ENCODE results near the gene DAB2IP.

The DAB2IP gene

DNA sequence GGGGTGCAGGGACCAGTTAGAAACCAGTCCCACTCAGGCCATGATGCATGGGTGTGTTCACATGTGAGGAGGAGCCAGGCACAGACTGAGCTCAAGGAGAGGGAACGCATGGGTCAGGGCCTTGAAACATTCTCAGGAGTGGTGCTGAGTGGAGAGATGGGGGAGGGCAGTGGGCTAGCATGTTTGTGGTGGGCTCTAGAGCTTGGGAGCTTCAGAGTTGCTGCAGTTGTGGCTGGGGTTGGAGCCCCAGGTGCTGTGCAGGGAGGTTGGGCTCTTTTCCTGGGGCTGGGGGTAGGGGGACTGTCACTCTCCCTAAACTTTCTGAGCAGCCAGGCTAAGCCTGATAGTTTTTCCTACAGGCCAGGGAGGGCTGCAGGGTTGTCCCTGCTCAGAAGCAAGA is 95.4 kb downstream of the DAB2IP start:
- TF ChIP-seq, protein P1, sequence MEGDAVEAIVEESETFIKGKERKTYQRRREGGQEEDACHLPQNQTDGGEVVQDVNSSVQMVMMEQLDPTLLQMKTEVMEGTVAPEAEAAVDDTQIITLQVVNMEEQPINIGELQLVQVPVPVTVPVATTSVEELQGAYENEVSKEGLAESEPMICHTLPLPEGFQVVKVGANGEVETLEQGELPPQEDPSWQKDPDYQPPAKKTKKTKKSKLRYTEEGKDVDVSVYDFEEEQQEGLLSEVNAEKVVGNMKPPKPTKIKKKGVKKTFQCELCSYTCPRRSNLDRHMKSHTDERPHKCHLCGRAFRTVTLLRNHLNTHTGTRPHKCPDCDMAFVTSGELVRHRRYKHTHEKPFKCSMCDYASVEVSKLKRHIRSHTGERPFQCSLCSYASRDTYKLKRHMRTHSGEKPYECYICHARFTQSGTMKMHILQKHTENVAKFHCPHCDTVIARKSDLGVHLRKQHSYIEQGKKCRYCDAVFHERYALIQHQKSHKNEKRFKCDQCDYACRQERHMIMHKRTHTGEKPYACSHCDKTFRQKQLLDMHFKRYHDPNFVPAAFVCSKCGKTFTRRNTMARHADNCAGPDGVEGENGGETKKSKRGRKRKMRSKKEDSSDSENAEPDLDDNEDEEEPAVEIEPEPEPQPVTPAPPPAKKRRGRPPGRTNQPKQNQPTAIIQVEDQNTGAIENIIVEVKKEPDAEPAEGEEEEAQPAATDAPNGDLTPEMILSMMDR (conservative IDR thresholded peaks at IDR 0.05; ENCODE audit: low read depth, low read length) = no peak
- DNase-seq (ENCODE audit: low read depth) = no peak
- no peak overlapping the region for H3K4me3 ChIP-seq (ENCODE audit: low read depth, low read length)

DNA sequence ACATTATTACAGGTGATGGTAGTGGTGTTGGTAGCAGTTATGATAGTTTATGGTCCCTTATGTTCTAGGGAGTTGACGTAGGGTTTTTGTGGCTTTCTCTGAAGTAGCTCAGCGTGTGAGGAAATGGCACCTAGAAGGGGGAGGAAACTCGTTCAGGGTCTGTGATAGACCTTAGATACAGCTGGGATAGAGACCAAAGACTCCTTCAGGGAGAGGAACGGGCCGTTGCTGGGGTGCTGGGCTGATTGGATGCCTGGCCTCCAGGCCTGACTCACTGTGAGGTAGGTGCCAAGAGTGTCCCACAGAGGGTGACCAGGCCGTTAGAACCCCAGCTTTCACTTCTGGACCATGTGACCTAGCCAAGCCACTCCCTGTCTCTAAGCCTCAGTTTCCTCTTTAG is 96.6 kb downstream of the DAB2IP start:
- no peak for DNase-seq (ENCODE audit: low read depth)
- no peak overlapping the region for H3K4me3 ChIP-seq (ENCODE audit: low read depth, low read length)
- TF ChIP-seq, protein P1 (conservative IDR thresholded peaks at IDR 0.05; ENCODE audit: low read depth, low read length) = no peak

DNA sequence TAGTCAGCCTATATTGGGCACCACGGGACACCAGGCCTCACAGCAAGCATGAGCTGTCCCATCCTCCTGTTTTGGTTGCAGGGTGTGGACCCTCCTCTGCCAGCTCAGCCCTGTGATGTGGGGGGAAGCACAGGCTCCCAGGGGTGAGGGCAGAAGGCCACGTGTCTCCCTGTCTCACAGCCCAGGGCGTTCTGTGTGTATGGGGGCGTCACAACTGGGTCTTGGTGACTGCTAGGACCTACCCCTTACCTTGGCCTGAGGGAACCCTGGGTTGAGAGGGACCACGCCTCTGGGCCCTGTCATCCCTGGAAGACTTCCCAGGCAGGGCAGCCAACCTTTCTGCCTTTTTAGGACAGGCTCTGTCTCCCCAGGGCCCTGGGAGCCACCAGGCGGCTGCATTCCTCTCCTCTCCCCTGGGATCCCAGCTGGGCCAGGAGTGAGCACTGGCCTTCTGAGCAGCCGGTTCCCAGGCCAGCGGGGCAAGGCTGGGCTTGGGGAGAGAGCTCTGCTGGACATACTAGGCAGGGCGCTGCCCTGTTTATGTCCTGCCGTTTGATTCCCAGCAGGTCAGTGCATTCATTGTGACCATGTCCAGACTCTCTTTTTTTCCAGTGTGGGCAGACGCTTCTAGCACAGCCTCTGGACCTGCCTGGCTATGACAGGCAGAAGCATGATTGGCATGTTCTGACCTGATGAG is 97.4 kb downstream of the DAB2IP start:
- no peak overlapping the region for H3K4me3 ChIP-seq (ENCODE audit: low read depth, low read length)
- TF ChIP-seq, protein P1 (conservative IDR thresholded peaks at IDR 0.05; ENCODE audit: low read depth, low read length) = no peak
- DNase-seq (ENCODE audit: low read depth) = no peak

DNA sequence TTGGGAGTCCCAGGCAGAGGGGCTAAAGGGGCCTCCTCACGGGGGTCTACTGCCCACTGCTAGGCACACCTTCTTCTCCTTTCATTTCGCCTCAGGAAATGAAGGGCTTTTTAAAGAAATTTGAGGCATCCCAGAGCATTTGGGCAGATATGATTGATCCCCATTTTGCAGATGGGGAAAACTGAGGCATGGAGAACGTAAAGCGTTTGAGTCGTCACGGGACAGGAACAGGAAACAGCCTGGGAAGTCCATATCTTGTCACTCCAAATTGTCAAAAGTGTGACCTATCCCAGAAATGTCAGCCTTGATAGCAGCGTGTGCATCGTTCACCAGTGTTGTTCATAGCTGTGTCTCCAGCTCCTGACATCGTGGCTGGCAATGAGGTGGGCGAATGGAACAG is 98.2 kb downstream of the DAB2IP start:
- no peak for DNase-seq (ENCODE audit: low read depth)
- TF ChIP-seq, protein P1 (conservative IDR thresholded peaks at IDR 0.05; ENCODE audit: low read depth, low read length) = no peak
- no peak overlapping the region for H3K4me3 ChIP-seq (ENCODE audit: low read depth, low read length)

DNA sequence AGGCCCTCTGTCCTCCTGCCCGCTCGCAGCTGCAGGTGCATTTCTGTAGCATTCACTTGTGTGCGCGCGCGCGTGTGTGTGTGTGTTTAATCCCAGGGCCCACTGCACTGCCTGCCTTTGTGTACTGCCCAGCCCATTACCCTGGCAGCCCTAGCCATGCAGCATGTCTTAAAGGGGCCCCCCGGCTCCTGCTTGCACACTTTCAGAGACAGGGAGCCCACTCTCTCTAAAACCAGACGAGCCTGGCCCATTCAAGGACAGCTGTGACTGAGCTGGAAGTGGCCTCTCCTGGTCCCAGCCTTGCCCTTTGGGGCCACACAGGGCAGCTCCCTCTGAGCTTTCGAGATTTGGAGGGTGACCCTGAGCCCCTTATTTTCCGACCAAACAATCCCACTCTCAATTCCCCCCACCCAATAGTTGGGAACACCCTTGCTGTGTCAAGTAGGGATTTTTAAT is 98.9 kb downstream of the DAB2IP start:
- no peak overlapping the region for H3K4me3 ChIP-seq (ENCODE audit: low read depth, low read length)
- TF ChIP-seq, protein P1 (conservative IDR thresholded peaks at IDR 0.05; ENCODE audit: low read depth, low read length) = no peak
- no peak for DNase-seq (ENCODE audit: low read depth)

DNA sequence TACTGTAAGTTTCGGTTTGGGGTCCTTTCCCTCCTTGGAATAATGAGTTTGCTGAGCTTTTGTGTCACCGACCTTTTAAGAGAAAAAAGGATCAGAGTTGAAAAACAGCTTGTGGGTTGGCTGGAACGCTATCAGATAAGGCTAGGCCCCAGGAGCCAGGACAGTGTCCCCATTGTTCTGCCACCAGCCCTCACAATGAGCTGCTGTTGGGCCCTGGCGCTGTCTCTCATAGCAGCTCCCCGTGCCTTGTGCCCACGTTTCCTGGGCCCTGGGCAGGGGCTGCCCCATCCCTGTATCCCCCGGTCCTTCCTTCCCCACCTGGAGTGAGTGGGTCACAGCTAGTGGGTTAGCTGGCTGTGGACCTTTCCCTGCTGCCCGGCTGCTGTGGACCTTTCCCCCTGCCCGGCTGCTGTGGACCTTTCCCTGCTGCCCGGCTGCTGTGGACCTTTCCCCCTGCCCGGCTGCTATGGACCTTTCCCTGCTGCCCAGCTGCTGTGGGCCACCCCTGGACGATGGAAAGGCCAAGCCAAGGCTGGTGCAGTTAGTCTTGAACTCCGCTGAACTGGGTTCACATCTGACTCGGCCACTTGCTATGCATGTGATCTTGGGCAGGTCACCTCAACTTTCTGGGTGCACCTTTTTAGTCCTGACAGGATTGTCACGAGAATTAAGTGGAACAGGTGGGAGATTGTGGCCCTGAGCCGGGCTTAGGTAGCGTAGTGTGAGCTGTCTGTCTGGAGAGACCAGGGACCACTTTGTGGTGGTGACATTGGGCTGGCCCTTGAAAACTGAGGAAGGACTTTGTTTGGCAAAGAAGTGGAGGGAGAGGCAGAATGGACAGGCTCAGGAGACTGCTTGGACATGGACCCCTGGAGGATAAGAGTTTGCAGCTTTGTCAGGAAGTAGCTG is 99.5 kb downstream of the DAB2IP start:
- TF ChIP-seq, protein P1 (conservative IDR thresholded peaks at IDR 0.05; ENCODE audit: low read depth, low read length) = no peak
- no peak for DNase-seq (ENCODE audit: low read depth)
- H3K4me3 ChIP-seq (ENCODE audit: low read depth, low read length) = no peak overlapping the region

Data from choroid plexus epithelial cell (primary cell).